GM15510 (cell line): Measurements from ENCODE around the gene CAPZB.

Experiments
- POLR2A ChIP-seq: IDR thresholded peaks from 3 replicates; pipeline ENCODE4 v1.6.1; 2011; ENCODE audit warnings: borderline replicate concordance; ENCODE audit not compliant: insufficient read length; ENCODE audit errors: extremely low read depth

The CAPZB gene

DNA sequence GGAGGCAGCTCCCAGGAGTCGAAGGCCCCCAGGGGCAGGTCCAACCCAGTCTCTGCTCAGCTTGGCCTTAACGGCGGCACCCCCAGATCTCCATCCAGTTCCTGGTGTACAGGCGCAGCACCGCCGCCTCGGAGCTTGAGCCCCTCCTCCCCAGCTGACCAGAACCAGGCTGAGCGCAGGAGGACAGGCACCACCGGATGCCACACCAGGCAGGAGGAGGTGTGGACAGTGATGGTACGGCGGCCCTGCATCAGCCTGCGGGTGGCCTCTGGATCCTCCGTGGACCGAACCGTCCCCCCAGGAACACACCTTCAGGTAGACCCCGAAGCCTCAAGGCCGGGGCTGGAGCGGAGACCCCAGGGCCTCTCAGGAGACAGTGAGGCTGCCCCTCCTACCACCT, 156.9 kb downstream of the CAPZB start:
- TF ChIP-seq POLR2A = no peak

GRCh38 chr1:19327736-19328135, 157.6 kb downstream of the CAPZB start:
- no peak for TF ChIP-seq POLR2A

DNA sequence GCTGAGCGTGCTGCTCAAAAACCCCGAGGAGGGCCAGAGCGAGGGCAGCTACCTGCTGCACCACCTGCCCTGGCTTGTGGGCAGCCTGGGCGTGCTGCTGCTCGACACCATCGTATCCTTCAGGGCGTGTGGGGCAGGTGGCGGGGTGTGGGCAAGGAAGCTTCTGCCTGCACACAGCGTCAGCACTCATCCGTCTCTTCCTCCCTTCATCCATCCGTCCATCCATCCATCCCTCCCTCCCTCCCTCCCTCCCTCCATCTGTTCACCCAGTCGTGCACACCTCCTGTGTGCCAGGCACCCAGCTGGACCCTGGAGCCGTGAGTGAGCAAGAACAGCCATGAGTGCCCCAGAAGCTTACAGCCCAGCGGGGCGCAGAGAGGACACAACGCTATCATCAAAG, 158.0 kb downstream of the CAPZB start:
- no peak for TF ChIP-seq POLR2A

GRCh38 chr1:19326748-19327065, 158.6 kb downstream of the CAPZB start:
- no peak for TF ChIP-seq POLR2A

DNA sequence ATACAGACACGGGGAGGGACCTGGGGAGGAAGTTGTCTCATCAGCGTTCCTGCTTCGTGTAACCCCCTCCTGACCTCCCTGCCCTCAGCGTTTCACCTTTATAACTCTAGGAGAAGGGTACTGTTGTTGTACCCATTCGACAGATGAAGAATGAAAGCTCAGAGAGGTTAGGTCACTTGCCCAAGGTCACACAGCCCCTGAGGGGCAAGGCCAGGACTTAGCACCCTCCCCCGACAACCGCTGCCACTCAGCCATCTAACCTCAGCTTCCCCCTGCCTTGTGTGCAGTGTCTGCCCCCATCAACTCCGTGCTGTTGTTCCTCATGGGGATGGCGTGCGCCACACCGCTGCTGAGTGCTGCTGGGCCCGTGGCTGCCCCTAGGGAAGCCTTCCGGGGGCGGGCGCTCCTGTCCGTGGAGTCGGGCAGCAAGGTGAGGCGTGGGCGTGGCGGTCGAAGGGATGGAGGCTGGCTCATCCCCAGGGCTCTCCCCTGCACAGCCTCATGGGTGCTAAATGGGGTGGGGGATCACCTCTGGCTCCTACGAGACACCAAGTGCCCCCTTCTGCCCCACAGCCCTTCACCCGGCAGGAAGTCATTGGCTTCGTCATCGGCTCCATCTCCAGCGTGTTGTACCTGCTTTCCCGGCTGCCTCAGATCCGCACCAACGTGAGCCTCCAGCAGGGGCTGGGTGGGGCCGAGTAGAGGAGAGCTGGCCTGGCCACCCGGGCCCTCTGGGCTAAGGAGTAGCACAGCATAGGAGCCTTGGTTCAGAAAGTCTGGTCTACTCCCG, 159.2 kb downstream of the CAPZB start:
- TF ChIP-seq POLR2A = no peak

DNA sequence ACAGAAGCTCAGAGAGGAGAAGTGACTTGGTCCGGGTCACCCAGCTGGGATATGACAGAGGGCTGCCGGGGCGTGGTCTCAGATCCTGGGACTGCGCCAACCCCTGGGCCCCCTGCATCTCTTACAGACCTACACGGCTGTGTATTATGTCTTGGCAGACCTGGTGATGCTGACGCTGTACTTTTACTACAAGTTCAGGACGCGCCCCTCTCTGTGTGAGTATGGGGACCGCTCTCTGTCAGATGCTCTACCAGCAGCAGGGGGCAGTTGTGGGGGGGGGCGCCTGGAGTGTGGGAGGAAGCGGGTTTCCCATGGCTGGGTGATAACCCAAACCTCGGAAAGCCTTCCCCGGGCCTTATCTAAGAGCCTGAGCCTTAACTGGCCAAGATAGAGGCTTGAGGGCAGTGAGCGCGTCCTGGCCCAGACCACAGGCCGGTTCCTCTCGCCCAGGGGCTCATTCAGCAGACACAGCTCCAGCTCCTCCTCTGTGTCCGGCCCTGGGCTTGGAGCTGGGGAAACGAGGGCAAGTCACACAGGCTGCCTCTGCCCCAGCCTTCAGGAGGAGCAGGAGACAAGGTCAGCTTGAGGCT, 159.9 kb downstream of the CAPZB start:
- TF ChIP-seq POLR2A = no peak

- no peak for TF ChIP-seq POLR2A
Observed at GRCh38 chr1:19324665-19324990, 160.7 kb downstream of the CAPZB start.

DNA sequence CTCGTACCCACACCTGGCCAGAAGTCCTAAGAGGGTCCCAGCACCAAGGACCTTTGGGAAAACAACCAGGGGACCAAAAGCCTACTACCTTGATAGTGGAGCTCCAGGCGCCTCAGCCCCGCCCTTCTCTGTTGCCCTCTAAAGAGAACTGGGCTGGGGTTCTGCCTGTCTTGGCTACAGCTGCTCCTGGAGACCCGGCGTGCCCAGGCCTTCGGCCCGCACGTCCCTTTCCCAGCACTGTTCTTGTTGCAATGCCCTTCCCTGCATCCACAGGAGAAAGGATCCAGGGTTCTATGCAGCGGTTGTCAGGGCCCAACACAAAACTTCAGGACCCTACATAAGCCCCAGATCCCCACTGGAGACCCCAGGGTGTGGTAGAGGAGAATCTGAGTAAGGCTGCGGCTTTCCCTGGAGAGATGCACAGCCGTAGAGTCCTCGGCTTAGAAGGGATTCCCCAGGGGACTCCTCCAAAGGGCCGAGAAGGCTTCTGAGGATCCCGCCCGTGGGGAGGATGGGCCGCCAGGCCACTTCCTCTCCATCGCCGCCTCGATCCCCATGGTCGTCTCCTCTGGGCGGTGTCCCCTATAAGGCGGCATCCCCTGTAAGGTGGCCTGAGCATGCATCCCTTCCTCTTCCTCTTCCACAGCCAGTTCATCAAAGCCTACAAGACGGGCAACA, 161.2 kb downstream of the CAPZB start:
- no peak for TF ChIP-seq POLR2A

- no peak for TF ChIP-seq POLR2A
Observed at GRCh38 chr1:19322481-19322880, 162.9 kb downstream of the CAPZB start.

- no peak for TF ChIP-seq POLR2A
Observed at GRCh38 chr1:19321071-19321470, 164.3 kb downstream of the CAPZB start.

DNA sequence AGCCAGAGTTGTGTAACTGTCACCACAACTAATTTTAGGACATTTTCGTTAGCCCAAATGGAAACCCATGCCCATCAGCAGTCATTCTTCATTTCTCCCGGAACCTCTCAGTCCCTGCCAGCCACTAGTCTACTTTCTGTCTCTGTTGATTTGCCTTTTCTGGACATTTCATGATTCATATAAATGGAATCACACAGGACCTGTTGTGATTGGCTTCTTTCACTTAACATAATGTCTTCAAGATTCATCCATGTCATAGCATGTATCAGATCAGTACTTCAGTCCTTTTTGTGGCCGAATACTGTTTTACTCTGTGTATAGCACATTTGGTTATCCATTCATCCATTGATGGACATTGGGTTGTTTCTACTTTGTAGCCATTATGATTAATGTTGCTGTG, 166.1 kb downstream of the CAPZB start:
- no peak for TF ChIP-seq POLR2A

DNA sequence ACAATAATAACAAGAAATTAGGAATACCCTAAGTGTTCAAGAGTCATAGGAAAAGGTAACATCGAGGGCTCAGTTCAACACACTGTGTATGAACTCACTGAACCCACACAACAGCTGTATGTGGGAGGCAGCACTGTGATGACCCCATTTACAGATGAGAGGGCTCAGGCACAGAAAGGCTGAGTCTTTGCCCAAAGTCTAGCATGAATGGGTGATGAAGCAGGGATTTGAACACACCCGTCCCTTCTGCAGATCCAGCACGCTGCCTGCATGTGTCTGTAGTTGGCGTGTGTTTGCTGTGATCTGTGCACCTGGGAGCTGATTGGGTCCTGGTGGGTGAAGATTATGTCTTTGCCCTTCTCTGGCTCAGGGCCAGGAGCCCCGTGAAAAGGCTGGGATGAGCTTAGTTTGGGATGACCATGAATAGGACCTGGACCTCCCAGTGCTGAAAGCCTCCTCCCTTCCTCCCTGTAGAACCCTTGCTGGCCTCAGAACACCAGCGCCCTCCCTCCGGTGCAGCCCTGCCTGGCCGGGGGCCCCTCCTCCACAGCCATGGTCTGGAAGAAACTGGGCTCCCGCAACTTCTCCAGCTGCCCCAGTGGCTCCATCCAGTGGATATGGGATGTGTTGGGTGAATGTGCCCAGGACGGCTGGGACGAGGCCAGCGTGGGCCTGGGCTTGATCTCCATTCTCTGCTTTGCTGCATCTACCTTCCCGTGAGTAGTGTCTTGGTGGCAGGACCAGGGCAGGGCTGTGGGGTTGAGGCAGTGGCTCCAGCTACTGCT, 168.0 kb downstream of the CAPZB start:
- no peak for TF ChIP-seq POLR2A

DNA sequence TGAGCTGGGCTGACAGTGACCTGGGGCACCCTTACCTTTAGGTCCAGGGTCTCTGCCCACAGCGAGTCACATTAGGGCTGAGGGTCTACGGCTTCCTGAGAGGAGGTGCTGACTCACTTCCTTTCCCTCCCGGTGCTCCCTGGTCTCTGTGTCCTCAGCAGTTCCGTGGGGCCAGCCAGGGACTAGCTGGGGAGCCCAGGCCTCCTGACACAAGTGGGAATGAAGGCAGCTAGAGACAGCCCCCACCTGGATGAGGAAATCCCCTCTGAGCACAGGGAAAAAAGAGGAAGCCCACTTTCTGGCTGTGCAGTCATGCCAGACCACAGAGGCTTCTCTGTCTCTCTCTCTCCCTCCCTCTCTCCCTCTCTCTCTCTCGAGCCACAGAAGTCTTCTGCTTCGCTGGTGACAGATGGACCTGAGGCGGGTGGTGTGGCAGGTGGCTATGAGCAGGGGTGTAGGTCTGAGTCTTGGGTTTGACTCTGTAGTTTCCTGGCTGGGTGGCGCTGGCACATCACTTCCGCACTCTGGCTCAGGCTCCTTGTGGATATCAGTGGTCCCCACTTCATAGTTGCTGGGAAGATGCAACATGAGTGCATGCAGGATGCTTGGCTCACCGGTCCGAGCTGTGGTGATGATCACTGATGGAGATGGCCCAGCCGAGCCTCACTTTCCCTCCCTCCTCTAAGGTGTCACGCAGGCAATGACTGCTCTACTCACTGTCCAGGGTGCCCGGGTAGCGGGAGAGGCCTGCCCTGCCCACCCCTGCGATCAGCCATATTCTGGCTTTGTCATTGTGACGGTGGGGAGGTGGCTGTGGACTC, 169.8 kb downstream of the CAPZB start:
- TF ChIP-seq POLR2A = no peak
